NCI-H1417 (cell line): Measurements from ENCODE around the gene GLTP.
A peak's percentile ranks its signal among the peaks of the same experiment; 100 is the strongest.
"Not testable (repeated sequence)": the region's sequence is repeated elsewhere in the genome, so short reads cannot be mapped to it uniquely, and the experiment has no call there.

Source experiments
- DNase-seq, 3 experiments: peaks; one replicate each; lab custom pipeline; 2025; lab: John Stamatoyannopoulos, UW

The GLTP gene

DNA sequence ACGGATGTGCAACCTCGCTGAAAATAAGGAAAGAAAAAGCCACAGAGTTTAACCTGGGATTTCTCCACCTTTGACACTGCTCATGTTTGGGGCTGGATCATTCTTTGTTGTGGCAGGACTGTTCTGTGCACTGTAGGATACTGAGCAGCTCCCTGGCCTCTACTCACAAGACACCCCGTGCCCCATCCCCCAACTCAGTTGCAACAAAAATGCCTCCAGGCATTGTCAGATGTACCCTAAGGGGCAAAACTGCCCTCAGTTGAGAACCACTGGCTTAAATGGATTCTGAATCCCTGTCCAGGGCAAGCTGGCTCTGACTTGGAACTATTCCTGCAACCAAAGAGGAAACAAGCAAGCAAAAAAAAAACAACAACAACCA, 2.1 kb downstream of the GLTP start:
- DNase-seq = no peak

DNA sequence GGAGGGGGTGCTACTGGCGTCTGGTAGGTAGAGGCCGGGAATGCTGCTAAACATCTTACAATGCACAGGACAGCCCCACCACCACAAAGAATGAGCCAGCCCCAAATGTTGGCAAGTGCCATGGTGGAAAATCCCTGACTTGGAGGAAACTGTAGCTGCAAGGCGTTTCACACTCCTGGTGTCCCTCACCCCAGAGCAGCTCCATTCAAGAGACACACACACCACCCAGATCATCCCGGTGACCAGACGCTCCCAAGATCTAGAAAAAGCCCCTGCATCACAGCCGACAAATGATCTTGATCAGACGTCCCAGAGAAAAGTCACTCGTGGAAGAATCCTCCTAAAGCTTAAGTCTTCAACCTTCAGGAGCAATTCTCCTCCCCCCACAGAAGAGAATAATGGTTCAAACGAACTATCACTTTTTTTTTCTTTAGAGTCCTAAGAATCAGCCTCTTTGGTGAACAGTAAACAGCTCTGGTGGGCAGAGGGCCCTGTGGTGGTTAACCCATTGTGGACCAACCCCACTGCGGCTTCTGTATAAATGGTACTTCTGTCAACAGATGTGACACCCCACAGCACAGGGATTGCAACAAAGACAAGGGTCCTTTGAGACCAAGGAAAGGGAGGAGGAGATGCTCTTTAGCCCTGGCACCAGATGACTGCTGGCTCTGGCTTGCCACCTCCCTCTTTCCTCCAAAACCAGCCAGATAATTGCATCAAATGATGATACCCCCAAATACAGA, 2.7 kb downstream of the GLTP start:
- DNase-seq = no peak

DNA sequence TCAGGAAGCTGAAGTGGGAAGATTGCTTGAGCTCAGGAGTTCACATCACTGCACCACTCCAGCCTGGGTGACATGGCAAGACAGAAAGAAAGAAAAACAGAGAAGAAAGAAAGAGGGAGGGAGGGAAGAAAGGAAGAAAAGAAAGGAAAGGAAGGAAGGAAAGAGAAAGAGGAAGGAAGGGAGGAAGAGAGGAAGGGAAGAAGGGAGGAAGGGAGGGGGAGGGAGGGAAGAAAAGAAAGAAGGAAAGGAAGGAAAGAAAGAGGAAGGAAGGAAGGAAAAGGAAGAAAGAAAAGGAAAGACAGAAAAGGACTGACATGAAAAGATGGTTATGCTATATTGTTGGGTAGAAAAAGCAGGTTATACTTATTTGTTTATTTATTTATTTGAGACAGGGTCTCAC, 3.9 kb downstream of the GLTP start:
- no peak for DNase-seq

DNA sequence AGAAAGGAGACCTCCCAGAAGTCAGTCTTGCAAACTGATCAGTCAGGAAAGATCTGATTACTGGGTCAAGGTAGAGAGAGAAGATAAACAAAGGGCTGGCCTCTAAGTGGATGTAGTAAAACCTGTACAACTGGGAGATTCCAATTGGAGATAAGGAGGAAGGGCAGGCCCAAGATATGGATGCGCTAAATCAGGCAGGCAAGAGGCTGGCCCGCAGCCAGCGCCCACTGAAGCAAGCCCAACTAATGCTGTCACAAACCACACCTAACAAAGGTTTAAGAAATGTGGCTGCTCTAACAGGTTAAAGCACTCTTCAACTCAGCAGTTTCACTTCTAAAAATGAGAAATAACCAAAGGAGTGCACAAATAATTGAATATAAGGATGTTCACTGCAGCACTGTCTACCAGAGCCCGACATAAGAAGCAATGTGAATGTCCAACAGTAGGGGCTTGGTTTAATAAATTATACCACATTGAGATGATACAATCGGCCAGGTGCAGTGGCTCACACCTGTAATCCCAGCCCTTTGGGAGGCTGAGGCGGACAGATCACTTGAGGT, 4.7 kb downstream of the GLTP start:
- DNase-seq = peak in 1 of 3 experiments; percentile 85

DNA sequence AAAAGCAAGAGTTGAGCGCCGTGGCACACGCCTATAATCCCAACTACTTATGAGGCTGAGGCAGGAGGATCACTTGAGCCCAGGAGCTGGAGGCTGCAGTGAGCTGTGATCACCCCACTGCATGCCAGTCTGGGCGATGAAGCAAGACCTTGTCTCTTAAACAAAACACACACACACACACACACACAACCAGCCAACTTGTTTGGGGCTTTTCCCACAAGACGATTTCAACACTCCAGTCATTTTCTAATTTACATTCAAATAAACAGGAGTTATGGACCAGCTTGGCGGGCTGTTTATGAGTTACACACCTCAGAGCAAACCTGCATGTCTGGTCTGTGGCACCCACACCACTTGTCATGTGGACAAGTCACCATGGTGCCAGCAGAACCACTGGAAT, 6.7 kb downstream of the GLTP start:
- no peak for DNase-seq

DNA sequence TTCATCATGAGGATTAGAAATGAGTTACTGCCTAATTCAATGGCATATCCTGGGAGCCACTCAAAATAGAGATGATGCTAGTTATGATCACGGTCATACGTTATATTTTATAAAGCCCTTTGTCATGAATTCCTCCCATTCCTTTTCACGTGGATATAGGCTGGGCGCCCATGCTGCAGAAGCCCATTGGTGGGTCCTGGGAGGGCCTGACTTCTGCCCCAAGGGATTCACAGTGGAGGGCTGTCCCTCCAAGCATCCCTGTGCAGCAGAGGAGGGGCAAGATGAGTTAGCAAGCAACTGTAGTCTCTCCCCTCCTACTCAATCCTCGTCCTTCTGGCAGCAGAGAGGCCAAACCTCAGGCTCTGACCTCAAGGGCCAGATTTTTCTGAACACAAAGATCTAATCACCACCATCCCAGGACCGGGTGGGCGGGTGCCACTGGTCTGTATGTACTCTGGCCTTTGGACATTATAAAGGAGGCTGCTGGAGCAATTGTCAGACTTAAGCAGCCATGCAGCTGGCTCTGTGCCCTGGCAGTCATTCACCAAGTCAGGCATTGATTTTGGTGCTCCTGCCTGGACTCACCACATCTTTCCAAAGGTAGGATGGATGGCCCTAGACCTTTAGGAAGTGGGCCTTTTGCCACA, 8.6 kb downstream of the GLTP start:
- no peak for DNase-seq

DNA sequence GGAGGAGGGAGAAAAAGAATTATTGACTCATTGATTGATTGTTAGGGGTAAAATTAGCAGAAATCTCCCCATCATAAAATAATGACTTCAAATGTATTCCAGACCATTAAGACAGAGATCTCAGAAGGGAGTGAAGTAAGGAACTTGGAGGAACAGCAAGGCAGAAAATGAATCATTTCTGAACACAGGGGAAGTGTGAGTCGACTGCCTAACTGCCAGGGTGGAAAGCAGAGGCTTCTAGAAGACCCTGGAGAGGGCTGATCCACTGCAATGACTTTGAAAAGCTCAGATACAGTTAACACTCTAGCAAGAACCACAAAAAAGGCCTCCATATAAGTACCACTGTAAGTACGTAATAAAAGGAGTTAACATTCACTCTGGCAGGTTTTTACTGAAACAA, 9.7 kb downstream of the GLTP start:
- DNase-seq = no peak

DNA sequence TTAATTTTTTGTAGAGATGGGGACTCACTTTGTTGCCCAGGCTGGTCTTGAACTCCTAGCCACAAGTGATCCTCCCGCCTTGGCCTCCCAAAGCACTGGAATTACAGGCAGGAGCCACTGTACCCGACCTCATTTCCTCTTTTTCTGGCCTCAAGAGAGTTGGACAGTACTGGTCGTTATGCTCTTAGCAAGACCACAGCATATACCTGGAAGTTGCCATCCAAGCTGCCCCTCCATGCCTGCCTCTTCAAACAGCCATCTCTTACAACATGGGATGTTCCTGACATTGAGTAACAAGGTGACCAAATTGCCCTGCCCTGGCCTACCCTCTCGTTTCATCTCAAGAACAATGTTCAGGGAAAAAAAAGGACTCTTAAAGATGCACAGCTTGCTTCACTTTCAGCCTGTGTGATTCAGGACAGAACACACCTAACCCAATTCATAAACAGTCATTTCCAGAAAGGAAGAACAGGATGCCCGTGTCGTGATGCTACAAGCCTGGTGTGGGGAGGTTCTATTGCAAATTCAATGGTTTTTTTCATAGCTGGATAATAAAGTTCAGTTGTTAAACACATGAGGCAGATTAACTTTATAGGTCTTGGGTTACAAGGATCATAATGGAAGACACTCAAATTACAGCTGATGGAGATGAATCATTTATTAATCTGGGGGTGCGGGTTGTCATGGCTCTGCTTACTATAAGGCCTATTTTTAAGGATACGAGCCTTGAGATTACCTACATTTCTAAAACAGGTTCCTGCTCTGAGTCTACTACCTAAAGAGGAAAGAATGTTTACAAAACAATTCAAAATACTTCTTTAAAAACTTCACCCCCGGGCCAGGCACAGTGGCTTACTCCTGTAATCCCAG, 11.9 kb downstream of the GLTP start:
- no peak for DNase-seq

DNA sequence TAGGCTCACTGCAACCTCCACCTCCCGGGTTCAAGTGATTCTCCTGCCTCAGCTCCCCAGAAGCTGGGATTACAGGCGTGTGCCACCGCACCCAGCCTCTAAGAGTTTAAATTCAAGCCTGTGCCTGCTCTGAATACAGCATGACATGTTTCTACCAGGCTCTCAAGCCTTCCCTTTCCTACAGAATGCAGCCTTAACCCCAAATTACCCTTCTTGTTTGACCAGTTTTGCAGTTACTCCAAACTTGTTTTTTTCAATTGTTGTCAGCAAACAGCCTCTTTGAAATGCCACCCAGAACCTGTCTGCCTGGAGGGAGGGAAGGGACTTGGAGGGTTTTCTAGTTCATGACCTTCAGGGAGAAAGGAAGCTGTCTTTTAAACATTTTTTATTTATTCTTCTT, 15.4 kb downstream of the GLTP start:
- DNase-seq = peak in 2 of 3 experiments; percentile 34 to 72

DNA sequence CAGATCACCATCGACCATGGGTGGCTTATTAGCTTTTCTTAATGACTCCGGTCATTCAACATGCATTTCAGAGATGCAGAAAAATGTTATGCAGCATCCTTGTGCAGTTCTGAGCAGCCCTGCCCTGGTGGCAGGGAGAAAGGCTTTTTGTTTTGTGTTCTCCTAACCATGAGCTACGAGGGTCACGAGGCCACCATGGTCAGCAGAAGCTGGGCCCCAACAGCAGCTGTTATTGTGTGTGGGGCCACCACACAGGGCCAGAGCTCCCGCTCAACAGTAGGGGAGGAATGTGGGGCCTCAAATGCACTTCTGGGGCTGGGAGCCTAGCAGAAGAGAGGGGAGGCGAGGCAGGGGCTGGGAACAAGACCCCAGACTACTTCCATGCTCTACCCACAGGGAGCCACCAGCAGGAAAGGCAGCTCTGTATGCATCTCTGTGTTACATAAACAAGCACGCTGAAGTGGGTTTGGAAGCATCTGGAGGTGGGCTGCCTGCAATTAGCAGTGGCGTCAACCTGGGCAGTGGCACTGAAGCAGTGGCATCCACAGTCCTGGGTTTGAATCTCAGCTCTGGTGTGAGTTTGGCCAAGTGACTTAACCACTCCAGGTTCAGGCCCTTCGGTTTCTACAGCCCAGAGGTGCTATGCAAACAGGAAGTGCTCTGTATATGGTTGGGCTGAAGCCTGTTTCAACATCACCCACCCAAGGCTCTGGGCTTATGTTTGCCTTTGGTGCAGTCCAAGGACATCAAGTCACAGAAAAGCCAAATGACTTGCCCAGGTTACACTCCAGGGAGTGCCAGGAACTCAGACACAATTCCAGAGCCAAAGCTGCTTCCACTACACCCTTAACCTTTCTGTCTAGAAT, 16.3 kb downstream of the GLTP start:
- peak in 1 of 3 experiments; percentile 28 for DNase-seq

DNA sequence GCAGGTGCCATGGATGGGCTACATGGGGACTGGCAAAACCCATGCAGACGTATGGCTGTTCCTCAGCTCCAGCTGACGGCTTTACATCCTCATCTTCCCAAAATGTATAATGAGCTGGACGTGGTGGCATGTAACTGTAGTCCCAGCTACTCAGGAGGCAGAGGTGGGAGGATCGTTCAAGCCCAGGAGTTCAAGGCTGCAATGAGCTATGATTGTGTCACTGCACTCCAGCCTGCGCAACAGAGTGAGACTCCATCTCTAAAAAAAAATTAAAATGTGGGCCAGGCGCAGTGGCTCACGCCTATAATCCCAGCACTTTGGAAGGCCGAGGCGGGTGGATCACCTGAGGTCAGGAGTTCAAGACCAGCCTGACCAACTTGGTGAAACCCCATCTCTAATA, 17.9 kb downstream of the GLTP start:
- not testable (repeated sequence) for DNase-seq

DNA sequence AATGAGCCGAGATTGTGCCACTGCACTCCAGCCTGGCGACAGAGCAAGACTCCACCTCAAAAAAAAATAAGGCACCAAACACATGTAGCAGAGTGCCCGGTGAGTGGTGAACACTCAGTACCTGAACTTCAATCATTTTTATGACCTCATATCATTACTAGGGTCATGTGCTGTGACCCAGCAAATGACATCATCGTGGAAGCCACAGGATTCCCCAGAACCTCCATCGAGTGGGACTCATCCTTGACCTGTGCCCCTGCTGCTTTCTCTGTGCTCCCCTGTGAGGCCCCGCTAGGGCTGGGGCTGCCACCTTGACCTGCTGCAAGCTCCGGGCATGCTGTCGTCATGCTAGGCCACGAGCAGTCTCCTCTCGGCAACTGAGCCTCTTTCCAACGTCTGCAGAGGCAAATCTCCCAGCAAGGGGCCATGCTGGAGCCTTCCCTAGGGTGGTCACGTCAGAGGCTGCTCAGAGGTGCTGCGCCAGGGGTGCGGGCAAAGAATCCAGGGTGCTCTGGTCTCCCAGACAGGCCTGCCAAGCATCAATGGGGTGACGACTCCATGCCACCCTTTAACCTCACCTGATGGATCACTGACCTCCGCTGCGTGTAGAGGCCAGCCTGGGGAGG, 18.5 kb downstream of the GLTP start:
- no peak for DNase-seq

DNA sequence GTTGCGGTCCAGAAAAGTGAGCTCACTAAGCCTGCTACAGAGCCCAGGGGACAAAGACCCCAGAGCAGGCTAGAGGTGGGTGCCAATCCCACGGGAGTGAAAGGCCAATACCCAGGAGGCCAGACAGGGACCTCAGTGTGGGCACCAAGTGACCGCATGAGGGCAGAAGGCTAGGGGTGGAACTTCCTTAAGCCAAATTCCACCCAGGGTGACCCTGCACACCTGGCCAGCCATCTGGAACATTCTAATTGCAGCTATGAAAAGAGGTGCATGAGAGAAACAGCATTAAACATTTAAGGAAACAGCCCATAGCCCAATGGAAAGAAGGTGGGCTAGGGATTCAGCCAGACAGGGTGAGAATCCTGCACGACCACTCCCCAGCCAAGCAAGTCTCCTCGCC, 19.4 kb downstream of the GLTP start:
- no peak for DNase-seq

DNA sequence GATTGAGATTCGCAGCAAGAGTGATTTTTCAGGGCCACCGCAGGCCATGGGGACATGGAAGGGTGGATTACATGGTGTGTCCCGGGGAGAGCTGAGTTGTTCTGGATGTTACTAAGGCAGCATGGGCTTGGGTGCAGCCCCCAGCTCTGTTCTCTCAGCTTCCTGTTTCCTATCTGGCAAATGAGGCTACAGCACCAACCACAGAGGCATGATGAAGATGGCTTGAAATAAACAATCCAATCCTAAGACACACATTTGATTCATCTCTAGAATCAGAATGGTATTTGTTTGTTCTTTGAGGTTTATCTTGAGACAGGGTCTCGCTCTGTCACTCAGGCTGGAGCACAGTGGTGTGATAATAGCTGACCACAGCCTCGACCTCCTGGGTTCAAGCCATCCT, 21.6 kb downstream of the GLTP start:
- no peak for DNase-seq

DNA sequence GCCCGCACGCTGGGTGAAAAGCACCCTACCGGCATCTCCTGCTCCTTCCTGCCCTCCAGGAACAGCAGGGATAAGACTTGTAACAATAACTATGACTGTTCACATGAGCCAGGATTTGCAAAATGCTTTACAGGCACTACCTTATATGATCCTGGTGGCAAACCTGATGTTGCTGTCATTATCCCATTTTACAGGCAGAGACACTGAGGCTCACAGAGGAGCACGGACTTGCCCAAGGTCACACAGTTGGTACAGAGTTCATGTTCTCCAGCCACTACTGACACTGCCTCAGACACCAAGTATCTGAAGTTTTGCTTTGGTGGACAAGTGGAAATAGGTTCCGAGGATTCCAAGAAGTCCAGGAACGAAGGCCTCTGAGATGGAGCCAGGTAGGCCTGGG, 22.6 kb downstream of the GLTP start:
- no peak for DNase-seq

DNA sequence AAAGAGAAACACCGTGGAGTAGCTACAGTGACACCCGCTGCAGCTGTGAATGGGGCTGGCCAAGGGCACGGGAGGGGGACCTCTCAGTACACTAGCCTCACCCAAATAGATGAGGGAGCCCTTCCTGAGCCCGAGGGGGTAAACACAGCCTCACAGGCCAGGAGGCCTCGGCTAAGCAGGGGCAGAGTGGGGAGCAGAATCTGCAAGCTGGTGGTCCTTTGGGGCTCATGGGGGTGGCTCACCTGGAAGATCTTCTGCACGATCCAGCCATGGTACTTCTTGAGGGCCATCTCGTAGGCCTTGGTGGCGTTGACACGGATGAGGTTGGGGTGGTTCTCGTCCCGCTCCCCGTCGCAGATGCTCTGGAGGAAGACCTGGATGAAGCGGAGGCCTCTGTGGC, 25.0 kb downstream of the GLTP start:
- DNase-seq = no peak

DNA sequence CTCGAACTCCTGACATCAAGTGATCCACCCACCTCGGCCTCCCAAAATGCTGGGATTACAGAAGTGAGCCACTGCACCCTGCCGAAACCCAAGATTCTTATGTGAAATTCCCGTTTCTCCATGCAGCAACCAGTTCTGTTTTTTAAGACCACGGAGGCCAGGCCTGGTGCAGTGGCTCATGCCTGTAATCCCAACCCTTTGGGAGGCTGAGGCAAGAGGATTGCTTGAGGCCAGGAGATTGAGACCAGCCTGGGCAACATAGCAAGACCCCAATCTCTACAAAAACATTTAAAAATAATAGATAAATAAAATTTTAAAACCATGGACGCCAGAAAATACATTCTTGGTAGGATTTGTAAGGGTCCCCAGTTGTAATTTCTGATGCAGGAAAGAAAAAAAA, 29.8 kb downstream of the GLTP start:
- DNase-seq = not testable (repeated sequence)

DNA sequence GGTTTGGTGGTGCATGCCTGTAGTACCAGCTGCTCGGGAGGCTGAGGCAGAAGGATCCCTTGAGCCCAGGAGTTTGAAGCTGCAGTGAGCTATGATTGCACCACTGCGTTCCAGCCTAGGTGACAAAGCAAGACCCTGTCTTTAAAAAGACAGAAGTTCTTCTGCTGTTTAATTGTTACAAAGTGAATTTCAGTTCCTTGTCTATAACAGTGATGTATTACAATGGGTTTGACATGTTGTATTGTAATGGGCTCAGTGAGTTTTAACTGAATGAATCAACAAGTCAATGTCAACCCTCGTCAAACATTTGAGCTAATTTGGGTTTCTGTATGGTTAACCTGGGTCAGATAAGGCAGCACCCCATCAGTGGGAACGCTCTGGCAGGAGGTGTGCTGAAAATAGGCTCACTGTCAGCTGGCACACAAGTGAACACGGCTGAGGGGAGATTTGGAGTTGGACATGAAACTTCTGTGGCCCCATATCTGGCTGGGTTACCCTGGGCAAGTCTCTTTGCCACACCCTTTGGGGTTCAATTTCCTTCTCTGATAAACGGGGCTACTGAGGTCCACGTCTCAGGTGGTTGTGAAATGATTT, 33.1 kb downstream of the GLTP start:
- DNase-seq = no peak

DNA sequence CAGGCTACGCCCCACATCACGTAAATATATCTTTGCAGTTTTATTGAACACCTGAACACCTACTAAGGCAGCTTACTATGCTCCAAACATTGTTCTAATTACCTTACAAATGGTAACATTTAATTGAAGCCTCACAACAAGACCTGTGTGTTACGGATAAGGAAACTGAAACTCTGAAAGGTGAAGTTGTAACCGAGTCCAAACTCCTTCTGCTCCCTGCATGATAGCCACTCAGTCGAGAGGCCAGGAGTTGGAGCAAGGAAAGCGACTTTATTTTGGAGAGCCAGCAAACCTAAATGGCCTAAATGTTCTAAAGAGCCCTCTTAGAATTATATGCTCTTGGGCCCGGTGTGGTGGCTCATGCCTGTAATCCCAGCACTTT, 34.5 kb downstream of the GLTP start:
- DNase-seq = no peak

DNA sequence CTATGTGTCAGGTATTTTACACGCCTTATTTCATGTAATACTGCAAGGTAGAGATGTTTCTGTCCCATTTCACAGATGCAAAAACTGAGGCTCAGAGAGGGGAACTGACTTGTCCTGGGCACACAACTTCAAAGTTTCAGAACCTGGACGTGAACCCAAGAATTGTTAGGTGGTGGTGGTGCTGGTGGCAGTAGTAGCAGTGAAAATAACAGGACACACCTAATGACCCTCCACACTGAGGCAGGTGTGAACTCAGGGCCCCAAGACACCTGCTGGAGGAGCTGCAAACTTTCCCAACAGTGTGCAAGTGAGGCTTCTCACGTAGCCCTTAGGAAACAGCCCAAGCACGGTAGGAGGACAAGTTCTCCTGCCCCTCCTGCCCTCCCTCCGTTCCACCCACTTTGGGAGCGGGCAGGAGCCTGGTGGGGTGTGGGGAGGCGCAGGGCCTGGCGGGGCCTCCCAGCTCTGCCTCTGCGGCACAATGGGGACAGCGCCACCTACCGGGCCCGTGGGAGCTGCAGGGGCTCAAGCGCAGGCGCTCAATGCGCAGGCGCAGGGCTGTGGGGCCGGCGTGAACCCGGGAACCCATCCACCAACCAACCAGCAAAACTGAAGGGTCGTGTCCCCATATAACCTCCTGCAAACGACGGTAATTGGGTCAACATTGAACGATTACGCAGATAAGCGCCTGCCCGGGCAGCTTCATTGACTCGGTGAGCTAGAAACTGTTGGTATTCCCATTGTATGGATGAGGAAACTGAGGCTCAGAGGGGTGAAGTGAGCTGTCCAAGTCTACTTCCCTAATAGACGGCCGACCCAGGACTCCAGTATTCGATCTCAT, 35.1 kb downstream of the GLTP start:
- peak; percentile 86 to 91 (median 90) for DNase-seq
